ENCODE results near the gene CSTPP1. TPM values are rescaled to one million over a fixed set of nuclear protein-coding genes. Genes with fewer than 3 reads are reported as not detected.

Gene CSTPP1
- total and polyA plus RNA-seq, 2 of the 4 experiments (the other 2 are of a cell fraction) = 22.0 to 35.7 TPM

DNA sequence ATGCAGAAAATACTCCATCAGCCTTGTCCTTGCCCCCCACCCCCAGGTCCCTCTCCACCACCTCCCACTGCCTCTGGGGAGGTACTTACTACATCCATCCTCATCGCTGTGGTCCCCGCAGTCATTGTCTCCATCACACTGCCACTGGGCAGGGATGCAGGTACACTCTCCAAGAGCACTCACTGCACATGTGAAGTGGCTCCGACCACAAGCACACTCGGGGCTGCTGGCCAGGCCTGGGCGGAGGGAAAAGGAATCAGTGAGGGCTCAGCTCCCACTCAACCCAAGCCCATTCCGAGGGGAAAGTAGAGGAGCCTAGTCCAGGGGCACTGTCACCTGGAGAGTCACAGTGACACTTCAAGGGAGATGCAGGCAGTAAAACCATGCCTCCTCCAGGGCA lies 33.9 kb upstream of the CSTPP1 start:
- no peak overlapping the region for H2AK9ac ChIP-seq (replicated peaks; ENCODE audit: low read depth, low read length, poor library complexity)
- no peak for ATAC-seq (ENCODE audit: low read depth)
- no peak overlapping the region for H3K4me2 ChIP-seq (ENCODE audit: low read depth, low read length)
- H3K36me3 ChIP-seq (ENCODE audit: control insufficient read depth, insufficient read depth, low read length) = peaks cover 2% of the 10 kb centered on the region; the same call in 1 of the 2 replicates
- H3K14ac ChIP-seq (replicated peaks; ENCODE audit: low read depth, low read length) = no peak overlapping the region
- H2AK5ac ChIP-seq (ENCODE audit: low read depth, low read length) = no peak overlapping the region
- intact Hi-C loops (cut with micrococcal nuclease) = no loop called here
- no peak overlapping the region for H4K91ac ChIP-seq (ENCODE audit: insufficient read depth, low read depth, low read length)
- H2BK5ac ChIP-seq (ENCODE audit: low read depth, low read length, poor library complexity, severe bottlenecking) = no peak overlapping the region
- H3K9ac ChIP-seq (ENCODE audit: low read depth, low read length) = no peak overlapping the region
- no peak overlapping the region for H3K27ac ChIP-seq (ENCODE audit: insufficient read depth, low read length)
- no peaks in the 10 kb centered on the region for H3K79me1 ChIP-seq (ENCODE audit: low read depth in 1 of 2, low read length in 2 of 2)
- no peak overlapping the region for H3K23ac ChIP-seq (ENCODE audit: low read depth, low read length)
- no peak overlapping the region for H2BK15ac ChIP-seq (ENCODE audit: low read depth, low read length)
- no peaks in the 10 kb centered on the region for H4K20me1 ChIP-seq (ENCODE audit: insufficient read depth, low read length)
- no peak overlapping the region for H4K5ac ChIP-seq (ENCODE audit: low read depth, low read length)
- H3K9me1 ChIP-seq (ENCODE audit: insufficient read depth, low read length) = peaks cover 9% of the 10 kb centered on the region; the same call in 1 of the 2 replicates
- no peak overlapping the region for H3K4ac ChIP-seq (ENCODE audit: low read depth, low read length)
- no peaks in the 10 kb centered on the region for H3K9me3 ChIP-seq (ENCODE audit: control insufficient read depth, insufficient read depth, low read length)
- no peaks in the 10 kb centered on the region for H3K27me3 ChIP-seq (ENCODE audit: control insufficient read depth, insufficient read depth, low read length)
- no peak overlapping the region for H2AFZ ChIP-seq (replicated peaks; ENCODE audit: low read length, poor library complexity)
- dilution Hi-C loops (cut with HindIII; ENCODE audit: low sequenced_read_pairs, unreplicated experiment) = no loop called here
- no peak overlapping the region for H2BK120ac ChIP-seq (ENCODE audit: low read depth, low read length)
- POLR2A ChIA-PET (ENCODE audit: unreplicated experiment) = no interaction called here
- peaks cover 8% of the 10 kb centered on the region for H3K4me1 ChIP-seq (ENCODE audit: control insufficient read depth, insufficient read depth, low read length)
- in situ Hi-C loops (cut with MboI; ENCODE audit: low sequenced_read_pairs) = no loop called here
- no peak overlapping the region for H3K18ac ChIP-seq (ENCODE audit: low read depth, low read length)
- no peak overlapping the region for H3K4me3 ChIP-seq (ENCODE audit: insufficient read depth, low read depth, low read length)
- BruUV-seq (replicated peaks) = no TSS peak
- H3K56ac ChIP-seq (ENCODE audit: extremely low read depth, insufficient read depth, low read length) = no peak overlapping the region
- H2BK20ac ChIP-seq (ENCODE audit: low read depth, low read length) = no peak overlapping the region
- TF ChIP-seq CEBPB (IDR thresholded peaks at IDR 0.05; ENCODE audit: low read depth, low read length) (no peak), RCOR1 (IDR thresholded peaks at IDR 0.05; ENCODE audit: insufficient replicate concordance, low read length) (no peak), FOS (IDR thresholded peaks at IDR 0.05; ENCODE audit: low read depth, low read length) (no peak), CHD1 (IDR thresholded peaks at IDR 0.05; ENCODE audit: low read depth, low read length) (no peak), MXI1 (IDR thresholded peaks at IDR 0.05; ENCODE audit: borderline replicate concordance, low read depth, low read length) (no peak), MAFK (IDR thresholded peaks at IDR 0.05; ENCODE audit: low read depth, low read length) (no peak), NFE2L2 (IDR thresholded peaks at IDR 0.05; ENCODE audit: low read depth, low read length) (no peak), RAD21 (IDR thresholded peaks at IDR 0.05; ENCODE audit: low read length) (no peak), RFX5 (IDR thresholded peaks at IDR 0.05; ENCODE audit: low read depth, low read length) (no peak), POLR2A (IDR thresholded peaks at IDR 0.05; ENCODE audit: low read depth, low read length) (no peak), MAZ (IDR thresholded peaks at IDR 0.05; ENCODE audit: borderline replicate concordance, low read depth, low read length) (no peak)
- TF ChIP-seq, protein P1, sequence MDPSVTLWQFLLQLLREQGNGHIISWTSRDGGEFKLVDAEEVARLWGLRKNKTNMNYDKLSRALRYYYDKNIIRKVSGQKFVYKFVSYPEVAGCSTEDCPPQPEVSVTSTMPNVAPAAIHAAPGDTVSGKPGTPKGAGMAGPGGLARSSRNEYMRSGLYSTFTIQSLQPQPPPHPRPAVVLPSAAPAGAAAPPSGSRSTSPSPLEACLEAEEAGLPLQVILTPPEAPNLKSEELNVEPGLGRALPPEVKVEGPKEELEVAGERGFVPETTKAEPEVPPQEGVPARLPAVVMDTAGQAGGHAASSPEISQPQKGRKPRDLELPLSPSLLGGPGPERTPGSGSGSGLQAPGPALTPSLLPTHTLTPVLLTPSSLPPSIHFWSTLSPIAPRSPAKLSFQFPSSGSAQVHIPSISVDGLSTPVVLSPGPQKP (IDR thresholded peaks at IDR 0.05; ENCODE audit: borderline replicate concordance, low read depth, low read length) = no peak
- DNase-seq = no peak
- WGBS, 2 experiments (ENCODE audit: extremely low coverage in 2 of 2, insufficient read length in 1 of 2) = 93% methylated on average over 3 of the region's 6 CpGs; no CpG with 5 or more reads in 1 of the 2 experiments
- H4K8ac ChIP-seq (ENCODE audit: low read depth in 2 of 2, low read length in 2 of 2) = no peak overlapping the region
- CTCF ChIA-PET = no interaction called here
